Omental fat pad (tissue), 4 donors: ENCODE measurements around the gene MPI. TPM values are rescaled to one million over a fixed set of nuclear protein-coding genes. Genes with fewer than 3 reads are reported as not detected.

Experiments
- ATAC-seq: fragments of 150-250 bp; one replicate; pipeline ENCODE4 v1.9.1; 2016; ENCODE audit warnings: mild to moderate bottlenecking, moderate library complexity; ENCODE audit not compliant: low FRiP score
- DNase-seq: peaks from one replicate; pipeline ENCODE4 v3.0.0-alpha.2; 2019; ENCODE audit warnings: low spot score
- total RNA-seq, 4 donors: library from RNA; depleted of rRNA; stranded (reverse); fragments of >200 nt; gene quantifications; one replicate each; pipeline ENCODE4 v1.1.0, GENCODE V29; 2016
- TF ChIP-seq, protein P1 (sequence below), 3 donors: fragments of 450-650 bp; IDR thresholded peaks; one replicate each; pipeline ENCODE4 v1.5.1; 2016 to 2017; ENCODE audit warnings: antibody characterized with exemption in 3 of 3, mild to moderate bottlenecking in 3 of 3, moderate library complexity in 2 of 3

The MPI gene
- total RNA-seq, 4 donors from 2014 or later = 35.9 to 52.2 (median 44.7) TPM

DNA sequence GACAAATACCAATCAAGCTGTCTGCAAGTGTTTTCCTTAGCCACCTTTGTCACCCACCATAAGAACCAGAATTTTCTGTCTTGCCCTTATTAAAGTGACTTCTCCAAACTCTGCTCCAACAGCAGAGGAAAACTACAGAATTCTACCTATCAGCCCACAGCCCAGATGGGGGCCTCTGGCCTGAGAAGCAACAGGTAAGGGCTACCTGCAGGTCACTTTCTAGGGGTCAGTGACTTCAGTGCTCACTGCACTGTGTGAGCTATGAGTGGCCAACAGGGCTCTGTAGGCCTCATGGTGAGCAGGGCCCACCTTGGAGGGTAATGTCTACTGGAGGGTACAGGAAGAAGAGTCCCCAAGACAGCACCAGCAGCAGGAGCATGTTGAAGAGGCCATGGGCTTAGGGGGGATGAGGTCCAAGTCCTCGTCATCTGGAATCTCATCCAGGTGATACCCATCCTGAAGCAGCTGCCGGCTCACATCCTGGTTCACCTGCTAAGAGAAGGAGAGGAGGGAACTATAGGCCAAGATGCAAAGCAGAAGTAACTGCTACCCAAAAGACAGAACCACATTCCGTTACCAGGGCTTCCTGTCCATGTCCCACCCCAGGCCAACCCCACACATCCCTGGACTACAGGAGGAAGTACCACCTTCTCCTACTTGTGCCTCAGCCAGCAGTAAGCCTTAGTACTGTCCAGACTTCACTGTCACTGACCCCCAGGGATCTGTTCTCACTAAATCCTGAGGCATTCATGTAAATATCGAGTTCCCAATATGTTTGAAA, 12.6 kb downstream of the MPI start:
- no peak for DNase-seq
- no peak for ATAC-seq
- TF ChIP-seq, protein P1, sequence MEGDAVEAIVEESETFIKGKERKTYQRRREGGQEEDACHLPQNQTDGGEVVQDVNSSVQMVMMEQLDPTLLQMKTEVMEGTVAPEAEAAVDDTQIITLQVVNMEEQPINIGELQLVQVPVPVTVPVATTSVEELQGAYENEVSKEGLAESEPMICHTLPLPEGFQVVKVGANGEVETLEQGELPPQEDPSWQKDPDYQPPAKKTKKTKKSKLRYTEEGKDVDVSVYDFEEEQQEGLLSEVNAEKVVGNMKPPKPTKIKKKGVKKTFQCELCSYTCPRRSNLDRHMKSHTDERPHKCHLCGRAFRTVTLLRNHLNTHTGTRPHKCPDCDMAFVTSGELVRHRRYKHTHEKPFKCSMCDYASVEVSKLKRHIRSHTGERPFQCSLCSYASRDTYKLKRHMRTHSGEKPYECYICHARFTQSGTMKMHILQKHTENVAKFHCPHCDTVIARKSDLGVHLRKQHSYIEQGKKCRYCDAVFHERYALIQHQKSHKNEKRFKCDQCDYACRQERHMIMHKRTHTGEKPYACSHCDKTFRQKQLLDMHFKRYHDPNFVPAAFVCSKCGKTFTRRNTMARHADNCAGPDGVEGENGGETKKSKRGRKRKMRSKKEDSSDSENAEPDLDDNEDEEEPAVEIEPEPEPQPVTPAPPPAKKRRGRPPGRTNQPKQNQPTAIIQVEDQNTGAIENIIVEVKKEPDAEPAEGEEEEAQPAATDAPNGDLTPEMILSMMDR (IDR thresholded peaks at IDR 0.05) = no peak

- no peak for ATAC-seq
- TF ChIP-seq, protein P1 (IDR thresholded peaks at IDR 0.05) = no peak
- no peak for DNase-seq
Observed at GRCh38 chr15:74903676-74904075, 13.8 kb downstream of the MPI start.

- no peak for ATAC-seq
- TF ChIP-seq, protein P1 (IDR thresholded peaks at IDR 0.05) = no peak
- no peak for DNase-seq
Observed at GRCh38 chr15:74904190-74904805, 14.5 kb downstream of the MPI start.

- no peak for DNase-seq
- TF ChIP-seq, protein P1 (IDR thresholded peaks at IDR 0.05) = no peak
- ATAC-seq = peak; percentile 42
Observed at GRCh38 chr15:74906067-74906449, 16.2 kb downstream of the MPI start.

DNA sequence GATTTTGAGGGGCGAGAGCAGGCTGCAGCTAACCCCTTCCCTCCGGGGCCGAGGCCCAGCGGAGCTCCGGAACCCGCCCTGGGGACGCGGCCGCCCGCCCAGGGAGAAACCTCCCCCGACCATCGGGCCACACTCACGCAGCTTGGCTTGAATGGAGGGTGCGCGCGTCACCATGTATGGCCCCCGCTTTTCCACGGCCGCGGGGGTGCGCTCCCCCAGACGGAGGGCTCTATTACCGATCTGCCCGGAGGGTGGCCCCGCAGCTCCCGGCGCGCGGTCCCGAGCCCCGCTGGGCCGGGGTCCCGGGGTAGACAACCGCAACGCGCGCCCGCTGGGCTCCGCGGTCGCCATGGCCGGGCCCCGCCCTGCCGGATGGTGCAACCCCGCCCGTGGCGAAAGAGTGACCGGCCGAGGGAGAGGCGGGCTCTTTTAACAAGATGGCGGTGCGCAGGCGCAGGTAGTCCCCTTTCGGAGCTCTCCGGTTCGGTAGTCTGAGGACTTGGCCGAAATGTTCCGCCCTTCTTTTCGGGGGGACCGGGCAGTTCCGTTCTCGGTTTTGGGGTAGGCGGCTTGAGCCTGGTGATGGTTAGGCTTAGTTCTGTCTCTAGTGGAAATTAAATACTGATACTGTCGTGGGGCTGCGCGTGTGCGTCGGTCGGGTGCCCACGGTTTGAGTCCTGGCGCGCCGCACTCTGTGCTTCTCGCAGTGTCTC, 16.8 kb downstream of the MPI start, which contains the start of gene FAM219B:
TSS of gene FAM219B (minus strand) at position 402 of the 713 bp plus-strand sequence. CDS start at position 351, 51 bp downstream.
- DNase-seq (peak; percentile 81), ATAC-seq (peak; percentile 96)
- TF ChIP-seq, protein P1 (IDR thresholded peaks at IDR 0.05) = no peak

- TF ChIP-seq, protein P1 (IDR thresholded peaks at IDR 0.05) = no peak
- peak; percentile 22 for ATAC-seq
- no peak for DNase-seq
Observed at GRCh38 chr15:74907163-74907870, 17.5 kb downstream of the MPI start.
